SK-N-SH treated with all-trans-retinoic acid at 6 μM for 48 hours (cell line): ENCODE data around the gene KIRREL3.

Experiments used
- ESRRG ChIP-seq: fragments of 250-450 bp; sonication (Bioruptor Pico); IDR thresholded peaks from 2 replicates; pipeline ENCODE4 v1.6.1; 2021; ENCODE audit warnings: mild to moderate bottlenecking
- GLIS3 ChIP-seq: fragments of 250-450 bp; sonication (Bioruptor Pico); IDR thresholded peaks from 2 replicates; pipeline ENCODE4 v1.5.0; 2020; ENCODE audit warnings: mild to moderate bottlenecking, moderate library complexity
- RARB ChIP-seq: fragments of 250-450 bp; sonication (Bioruptor Pico); IDR thresholded peaks from 2 replicates; pipeline ENCODE4 v1.8.0; 2021; ENCODE audit warnings: mild to moderate bottlenecking, moderate library complexity
- ZNF565 ChIP-seq: fragments of 450-650 bp; formaldehyde crosslinking; conservative IDR thresholded peaks from 2 replicates; pipeline ENCODE4 v1.5.0; 2020; ENCODE audit warnings: low read depth, mild to moderate bottlenecking, moderate library complexity
- ZNF8 ChIP-seq: fragments of 450-650 bp; formaldehyde crosslinking; IDR thresholded peaks from 2 replicates; pipeline ENCODE4 v1.5.0; 2020; ENCODE audit warnings: mild to moderate bottlenecking, moderate library complexity
- TF ChIP-seq, protein P1 (sequence below): fragments of 250-450 bp; sonication (Bioruptor Pico); IDR thresholded peaks from 2 replicates; pipeline ENCODE4 v1.5.1; 2020; ENCODE audit warnings: low read depth, mild to moderate bottlenecking, moderate library complexity
- TF ChIP-seq, protein P2 (sequence below): fragments of 250-450 bp; sonication (Bioruptor Pico); IDR thresholded peaks from 2 replicates; pipeline ENCODE4 v1.8.0; 2020; ENCODE audit warnings: mild to moderate bottlenecking, moderate library complexity, borderline replicate concordance
- TF ChIP-seq, protein P3 (sequence below): fragments of 250-450 bp; sonication (Bioruptor Pico); IDR thresholded peaks from 2 replicates; pipeline ENCODE4 v1.8.0; 2021; ENCODE audit warnings: low read depth, mild to moderate bottlenecking, moderate library complexity, borderline replicate concordance

DNA sequence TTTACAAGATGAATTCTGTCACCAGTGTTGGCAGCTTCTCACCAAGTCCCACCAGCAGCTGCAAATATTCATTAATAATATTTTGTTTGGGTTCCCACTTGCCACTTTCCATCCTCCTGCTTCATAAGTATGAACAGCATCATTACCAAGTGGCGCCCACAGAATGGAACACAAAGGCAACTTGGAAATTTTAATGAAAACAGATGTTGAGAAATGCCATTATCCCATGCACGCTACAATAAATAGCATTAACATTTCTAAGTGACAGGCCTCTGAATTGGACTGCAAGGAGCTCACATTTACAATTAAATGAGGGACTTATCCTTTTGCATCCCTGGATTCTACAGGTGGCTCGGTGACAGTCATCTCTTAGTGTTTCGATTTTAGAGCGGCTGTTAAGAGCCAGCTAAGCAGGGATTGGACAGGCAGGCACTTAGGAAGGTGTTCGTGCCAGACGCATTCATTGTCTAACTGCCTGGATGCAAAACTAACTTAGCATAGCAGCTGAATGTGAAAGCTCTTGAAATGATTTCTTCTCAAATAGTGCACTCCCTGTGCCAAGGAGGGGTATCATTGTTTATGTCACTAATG, 170.3 kb downstream of the KIRREL3 start:
- TF ChIP-seq RARB (no peak), ZNF8 (CRISPR knock-in tag) (no peak), ESRRG (CRISPR knock-in tag) (no peak), GLIS3 (CRISPR knock-in tag) (no peak), ZNF565 (CRISPR knock-in tag) (no peak)
- TF ChIP-seq, protein P1, sequence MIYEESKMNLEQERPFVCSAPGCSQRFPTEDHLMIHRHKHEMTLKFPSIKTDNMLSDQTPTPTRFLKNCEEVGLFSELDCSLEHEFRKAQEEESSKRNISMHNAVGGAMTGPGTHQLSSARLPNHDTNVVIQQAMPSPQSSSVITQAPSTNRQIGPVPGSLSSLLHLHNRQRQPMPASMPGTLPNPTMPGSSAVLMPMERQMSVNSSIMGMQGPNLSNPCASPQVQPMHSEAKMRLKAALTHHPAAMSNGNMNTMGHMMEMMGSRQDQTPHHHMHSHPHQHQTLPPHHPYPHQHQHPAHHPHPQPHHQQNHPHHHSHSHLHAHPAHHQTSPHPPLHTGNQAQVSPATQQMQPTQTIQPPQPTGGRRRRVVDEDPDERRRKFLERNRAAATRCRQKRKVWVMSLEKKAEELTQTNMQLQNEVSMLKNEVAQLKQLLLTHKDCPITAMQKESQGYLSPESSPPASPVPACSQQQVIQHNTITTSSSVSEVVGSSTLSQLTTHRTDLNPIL = no peak
- TF ChIP-seq, protein P2, sequence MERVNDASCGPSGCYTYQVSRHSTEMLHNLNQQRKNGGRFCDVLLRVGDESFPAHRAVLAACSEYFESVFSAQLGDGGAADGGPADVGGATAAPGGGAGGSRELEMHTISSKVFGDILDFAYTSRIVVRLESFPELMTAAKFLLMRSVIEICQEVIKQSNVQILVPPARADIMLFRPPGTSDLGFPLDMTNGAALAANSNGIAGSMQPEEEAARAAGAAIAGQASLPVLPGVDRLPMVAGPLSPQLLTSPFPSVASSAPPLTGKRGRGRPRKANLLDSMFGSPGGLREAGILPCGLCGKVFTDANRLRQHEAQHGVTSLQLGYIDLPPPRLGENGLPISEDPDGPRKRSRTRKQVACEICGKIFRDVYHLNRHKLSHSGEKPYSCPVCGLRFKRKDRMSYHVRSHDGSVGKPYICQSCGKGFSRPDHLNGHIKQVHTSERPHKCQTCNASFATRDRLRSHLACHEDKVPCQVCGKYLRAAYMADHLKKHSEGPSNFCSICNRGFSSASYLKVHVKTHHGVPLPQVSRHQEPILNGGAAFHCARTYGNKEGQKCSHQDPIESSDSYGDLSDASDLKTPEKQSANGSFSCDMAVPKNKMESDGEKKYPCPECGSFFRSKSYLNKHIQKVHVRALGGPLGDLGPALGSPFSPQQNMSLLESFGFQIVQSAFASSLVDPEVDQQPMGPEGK (CRISPR knock-in tag) = no peak
- TF ChIP-seq, protein P3, sequence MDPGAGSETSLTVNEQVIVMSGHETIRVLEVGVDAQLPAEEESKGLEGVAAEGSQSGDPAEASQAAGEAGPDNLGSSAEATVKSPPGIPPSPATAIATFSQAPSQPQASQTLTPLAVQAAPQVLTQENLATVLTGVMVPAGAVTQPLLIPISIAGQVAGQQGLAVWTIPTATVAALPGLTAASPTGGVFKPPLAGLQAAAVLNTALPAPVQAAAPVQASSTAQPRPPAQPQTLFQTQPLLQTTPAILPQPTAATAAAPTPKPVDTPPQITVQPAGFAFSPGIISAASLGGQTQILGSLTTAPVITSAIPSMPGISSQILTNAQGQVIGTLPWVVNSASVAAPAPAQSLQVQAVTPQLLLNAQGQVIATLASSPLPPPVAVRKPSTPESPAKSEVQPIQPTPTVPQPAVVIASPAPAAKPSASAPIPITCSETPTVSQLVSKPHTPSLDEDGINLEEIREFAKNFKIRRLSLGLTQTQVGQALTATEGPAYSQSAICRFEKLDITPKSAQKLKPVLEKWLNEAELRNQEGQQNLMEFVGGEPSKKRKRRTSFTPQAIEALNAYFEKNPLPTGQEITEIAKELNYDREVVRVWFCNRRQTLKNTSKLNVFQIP (CRISPR knock-in tag) = no peak
